Thymus (tissue), 11 donors: Measurements from ENCODE around the gene CRYZ. TPM values are rescaled to one million over a fixed set of nuclear protein-coding genes. Genes with fewer than 3 reads are reported as not detected.
A peak's percentile ranks its signal among the peaks of the same experiment; 100 is the strongest.

Source experiments
- DNase-seq, 9 donors: peaks; one replicate each; pipeline ENCODE4 v3.0.0-alpha.2; 2013; ENCODE audit warnings: low spot score in 9 of 9, low read depth in 6 of 9, missing footprints in 1 of 9
- H3K27ac ChIP-seq, 2 donors: one replicate each; pipeline ENCODE4 v1.5.1; 2013; ENCODE audit warnings: control low read depth in 1 of 2, low read depth in 1 of 2, low read length in 1 of 2, mild to moderate bottlenecking in 1 of 2, moderate library complexity in 1 of 2
- H3K27me3 ChIP-seq, 2 donors: one replicate each; pipeline ENCODE4 v1.5.1; 2013; ENCODE audit warnings: low read length in 1 of 2; ENCODE audit not compliant: control insufficient read depth in 2 of 2, insufficient read depth in 1 of 2
- H3K36me3 ChIP-seq, 2 donors: one replicate each; pipeline ENCODE4 v1.5.1; 2013; ENCODE audit warnings: low read length in 1 of 2, mild to moderate bottlenecking in 1 of 2, moderate library complexity in 1 of 2; ENCODE audit not compliant: control insufficient read depth in 2 of 2, insufficient read depth in 2 of 2
- H3K4me1 ChIP-seq, 2 donors: one replicate each; pipeline ENCODE4 v1.5.1; 2013; ENCODE audit warnings: low read length in 2 of 2; ENCODE audit not compliant: control insufficient read depth in 2 of 2, insufficient read depth in 2 of 2
- H3K4me3 ChIP-seq, 2 donors: one replicate each; pipeline ENCODE4 v1.5.1; 2013; ENCODE audit warnings: low read length in 2 of 2, control low read depth in 1 of 2, mild to moderate bottlenecking in 1 of 2
- H3K9me3 ChIP-seq, 2 donors: one replicate each; pipeline ENCODE4 v1.5.1; 2013; ENCODE audit warnings: low read length in 1 of 2, mild to moderate bottlenecking in 1 of 2; ENCODE audit not compliant: control insufficient read depth in 2 of 2, insufficient read depth in 1 of 2
- WGBS: extraction: QIAGEN DNeasy Blood & Tissue Kit; methylation state at CpG from one replicate; pipeline ENCODE4 v1.1.7; 2013; 5-methylcytosine and 5-hydroxymethylcytosine counted together
- polyA plus RNA-seq: library from polyadenylated mRNA; stranded (reverse); fragments of 200-250 nt; gene quantifications from one replicate; pipeline ENCODE4 v1.2.3, GENCODE V29; 2013
- total RNA-seq: library from RNA; stranded (reverse); fragments of 120-200 nt; gene quantifications from one replicate; pipeline ENCODE4 v1.2.4, GENCODE V29; 2013
- donor health status: healthy.

CRYZ gene
- total and polyA plus RNA-seq, 2 donors, result 38.8 to 50.9 TPM

GRCh38 chr1:74693473-74693872 is 39.4 kb downstream of the CRYZ start:
- H3K27me3 ChIP-seq, result no peaks in the 10 kb centered on the region
- H3K4me3 ChIP-seq, result no peak overlapping the region
- H3K9me3 ChIP-seq, result no peaks in the 10 kb centered on the region
- H3K27ac ChIP-seq, result no peak overlapping the region
- no peak for DNase-seq
- H3K36me3 ChIP-seq, result no peaks in the 10 kb centered on the region
- no peaks in the 10 kb centered on the region for H3K4me1 ChIP-seq
- 90% methylated on average over 2 of the region's 2 CpGs for WGBS

DNA sequence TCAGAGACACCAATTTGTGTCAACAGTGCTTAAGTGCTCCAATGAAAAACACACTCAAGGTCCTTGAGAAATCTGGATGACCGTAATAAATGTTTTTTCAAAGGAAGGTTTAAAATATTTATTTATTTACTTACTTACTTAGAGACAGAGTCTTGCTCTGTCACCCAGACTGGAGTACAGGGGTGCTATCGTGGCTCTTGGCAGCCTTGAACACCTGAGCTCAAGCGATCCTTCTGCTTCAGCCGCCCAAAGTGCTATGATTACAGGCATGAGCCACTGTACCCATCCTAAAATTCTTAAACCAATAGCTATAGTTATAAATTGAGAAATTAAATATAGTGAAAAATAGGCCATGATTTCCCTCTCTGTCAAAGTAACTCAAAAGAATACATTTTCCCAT is 41.9 kb downstream of the CRYZ start:
- H3K27ac ChIP-seq, result no peak overlapping the region
- H3K36me3 ChIP-seq, result no peaks in the 10 kb centered on the region
- H3K4me1 ChIP-seq, result no peaks in the 10 kb centered on the region
- H3K27me3 ChIP-seq, result no peaks in the 10 kb centered on the region
- no peaks in the 10 kb centered on the region for H3K9me3 ChIP-seq
- H3K4me3 ChIP-seq, result no peak overlapping the region
- no peak for DNase-seq
- WGBS, result 95% methylated on average over 4 of the region's 4 CpGs

DNA sequence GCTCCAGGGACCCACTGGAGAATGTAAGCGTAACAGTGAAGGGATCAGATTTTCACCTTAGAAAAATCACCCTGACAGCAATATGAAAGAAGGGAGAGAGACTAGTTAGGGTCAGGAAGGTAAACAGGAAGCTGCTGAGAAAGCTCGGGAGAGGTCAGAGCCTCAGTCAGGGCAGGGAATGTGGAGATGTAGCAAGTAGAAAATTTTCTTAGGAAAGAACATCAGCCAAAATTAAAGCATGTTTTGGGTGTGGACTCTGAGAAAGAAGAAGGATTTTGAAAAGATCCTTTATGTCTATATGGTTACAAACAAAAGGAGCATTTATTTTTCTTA is 42.5 kb downstream of the CRYZ start:
- Histone ChIP-seq H3K4me1 (no peaks in the 10 kb centered on the region), H3K36me3 (no peaks in the 10 kb centered on the region), H3K4me3 (no peak overlapping the region), H3K27me3 (no peaks in the 10 kb centered on the region), H3K27ac (no peak overlapping the region), H3K9me3 (no peaks in the 10 kb centered on the region)
- WGBS, result 31% methylated on average over 2 of the region's 2 CpGs
- no peak for DNase-seq

DNA sequence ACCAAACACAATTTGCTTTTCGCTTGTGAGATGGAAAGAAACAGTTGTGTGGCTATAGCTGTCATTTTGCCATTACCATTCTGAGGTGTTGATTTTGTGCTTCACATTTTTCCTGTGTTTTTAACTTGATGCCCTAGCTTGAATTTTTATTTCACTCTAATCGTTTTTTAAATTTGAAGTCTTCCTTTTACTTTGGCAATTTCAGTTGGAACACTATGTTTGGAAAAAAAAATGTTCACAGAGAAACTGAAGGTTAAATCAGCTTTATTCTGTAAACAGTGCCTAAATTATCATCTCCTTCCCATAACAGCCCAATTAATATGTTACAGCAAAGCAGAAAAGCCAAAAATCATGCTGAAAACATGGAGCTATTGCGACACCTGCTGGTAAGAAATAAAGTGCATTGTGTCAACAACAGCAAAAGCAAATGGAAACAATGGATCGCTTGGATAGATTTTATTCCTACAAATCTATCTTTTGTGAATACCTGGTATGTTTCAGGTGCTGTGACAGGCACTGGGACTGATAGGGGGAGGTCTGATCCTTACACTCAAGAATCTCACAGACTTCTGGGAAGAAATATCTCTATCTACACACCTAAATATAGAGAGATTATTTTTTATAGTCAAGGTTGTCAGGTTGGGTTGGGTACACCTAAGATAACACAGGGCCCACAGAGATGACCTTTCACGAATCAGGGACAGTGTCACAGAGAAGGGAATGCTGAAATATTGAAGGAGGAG is 43.1 kb downstream of the CRYZ start:
- 39% methylated on average over 5 of the region's 5 CpGs for WGBS
- Histone ChIP-seq H3K4me1 (no peaks in the 10 kb centered on the region), H3K36me3 (no peaks in the 10 kb centered on the region), H3K4me3 (no peak overlapping the region), H3K27ac (no peak overlapping the region), H3K27me3 (no peaks in the 10 kb centered on the region), H3K9me3 (no peaks in the 10 kb centered on the region)
- DNase-seq, result peak in 8 of 9 donors; percentile 23 to 70 (median 40)

DNA sequence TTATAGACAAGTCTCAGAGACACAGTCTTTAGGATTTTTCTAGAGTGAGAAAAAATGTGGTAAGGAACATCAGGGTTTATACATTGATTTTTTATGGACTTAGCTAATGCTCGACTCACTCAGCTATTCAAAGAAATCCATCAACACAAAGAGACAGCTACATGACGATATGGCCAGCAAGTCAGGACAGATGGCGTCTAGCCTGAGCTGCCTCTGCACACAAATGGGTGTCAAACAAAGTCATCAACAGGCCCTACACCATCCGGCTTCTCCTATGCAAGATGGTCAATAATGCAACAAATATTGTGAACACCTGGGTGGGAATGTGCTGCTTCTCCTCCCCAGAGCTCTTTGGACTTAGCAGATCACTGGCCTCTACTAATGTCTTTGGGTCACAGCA is 45.9 kb downstream of the CRYZ start:
- no peak for DNase-seq
- no peak overlapping the region for H3K27ac ChIP-seq
- H3K36me3 ChIP-seq, result no peaks in the 10 kb centered on the region
- no peaks in the 10 kb centered on the region for H3K4me1 ChIP-seq
- no peaks in the 10 kb centered on the region for H3K9me3 ChIP-seq
- 94% methylated on average over 4 of the region's 4 CpGs for WGBS
- H3K4me3 ChIP-seq, result no peak overlapping the region
- no peaks in the 10 kb centered on the region for H3K27me3 ChIP-seq

GRCh38 chr1:74684301-74684700 is 48.5 kb downstream of the CRYZ start:
- no peak for DNase-seq
- Histone ChIP-seq H3K4me1 (no peaks in the 10 kb centered on the region), H3K4me3 (no peak overlapping the region), H3K36me3 (no peaks in the 10 kb centered on the region), H3K27me3 (no peaks in the 10 kb centered on the region), H3K9me3 (no peaks in the 10 kb centered on the region), H3K27ac (no peak overlapping the region)
- WGBS, result 96% methylated on average over 2 of the region's 2 CpGs

DNA sequence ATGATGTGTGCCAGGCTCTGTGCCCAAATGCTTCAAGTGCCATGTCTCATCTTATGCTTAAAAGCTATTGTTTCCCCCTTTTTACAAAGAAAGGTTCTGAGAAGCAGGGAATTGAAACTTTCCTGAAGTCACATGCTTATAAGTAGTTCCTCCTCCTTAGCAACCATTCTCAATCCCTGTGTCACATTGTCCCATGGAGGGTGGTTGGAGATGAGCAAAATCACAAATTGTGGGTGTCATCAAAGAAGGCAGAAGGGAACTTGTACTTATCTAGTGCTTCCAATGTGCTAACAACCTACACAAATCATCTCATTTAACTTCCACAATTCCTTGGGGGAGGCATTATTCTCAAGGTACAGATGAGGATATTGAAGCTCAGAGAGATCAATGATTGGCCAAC is 49.2 kb downstream of the CRYZ start:
- Histone ChIP-seq H3K27me3 (no peaks in the 10 kb centered on the region), H3K4me3 (no peak overlapping the region), H3K9me3 (no peaks in the 10 kb centered on the region), H3K4me1 (no peaks in the 10 kb centered on the region), H3K36me3 (no peaks in the 10 kb centered on the region), H3K27ac (no peak overlapping the region)
- no peak for DNase-seq

- no peaks in the 10 kb centered on the region for H3K36me3 ChIP-seq
- no peak overlapping the region for H3K27ac ChIP-seq
- no peaks in the 10 kb centered on the region for H3K4me1 ChIP-seq
- H3K4me3 ChIP-seq, result no peak overlapping the region
- DNase-seq, result no peak
- no peaks in the 10 kb centered on the region for H3K27me3 ChIP-seq
- H3K9me3 ChIP-seq, result no peaks in the 10 kb centered on the region
- 95% methylated on average over 2 of the region's 2 CpGs for WGBS
Measured at GRCh38 chr1:74681851-74682250, 51.0 kb downstream of the CRYZ start.

GRCh38 chr1:74681449-74681848 is 51.4 kb downstream of the CRYZ start:
- WGBS, result 92% methylated on average over 4 of the region's 4 CpGs

GRCh38 chr1:74681001-74681400 is 51.8 kb downstream of the CRYZ start:
- no peaks in the 10 kb centered on the region for H3K36me3 ChIP-seq
- WGBS, result 80% methylated on average over 3 of the region's 3 CpGs
- H3K27ac ChIP-seq, result no peak overlapping the region
- no peaks in the 10 kb centered on the region for H3K27me3 ChIP-seq
- no peaks in the 10 kb centered on the region for H3K4me1 ChIP-seq
- no peaks in the 10 kb centered on the region for H3K9me3 ChIP-seq
- no peak for DNase-seq
- H3K4me3 ChIP-seq, result no peak overlapping the region

More at GRCh38 chr1:74681449-74681848, 51.4 kb downstream of the CRYZ start:
- Histone ChIP-seq H3K9me3 (no peaks in the 10 kb centered on the region), H3K27ac (no peak overlapping the region), H3K27me3 (no peaks in the 10 kb centered on the region), H3K4me3 (no peak overlapping the region), H3K36me3 (no peaks in the 10 kb centered on the region), H3K4me1 (no peaks in the 10 kb centered on the region)
- no peak for DNase-seq
